ENCODE data around the gene CTNNBL1. TPM values are rescaled to one million over a fixed set of nuclear protein-coding genes. Genes with fewer than 3 reads are reported as not detected.

CTNNBL1 gene
- total RNA-seq, 1 donor from 2014 or later, result 58.0 TPM

DNA sequence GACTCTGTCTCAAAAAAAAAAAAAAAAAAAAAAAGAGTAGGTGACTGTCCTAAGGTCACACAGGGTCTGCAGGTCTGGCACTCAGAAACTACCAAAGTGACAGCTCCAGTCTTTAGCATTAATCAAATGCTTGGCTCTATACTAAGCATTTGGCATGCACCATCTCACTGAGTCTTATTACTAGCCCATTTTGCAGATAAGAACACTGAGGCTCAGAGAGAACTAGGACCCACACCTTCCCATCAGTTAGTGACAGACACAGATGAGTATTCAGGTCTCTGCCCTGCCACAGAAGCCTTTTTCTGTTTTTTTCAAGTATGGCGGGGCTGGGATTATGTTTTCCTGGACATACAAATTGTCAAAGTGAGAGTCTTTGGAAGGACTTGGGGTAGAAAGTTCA, 186.0 kb downstream of the CTNNBL1 start:
- Mint-ChIP-seq H3K27me3 (ENCODE audit: unreplicated experiment) (peaks cover 19% of the 10 kb centered on the region), H3K27ac (ENCODE audit: unreplicated experiment) (peak overlapping the region; percentile 73), H3K4me1 (ENCODE audit: low read depth, unreplicated experiment) (peaks cover 47% of the 10 kb centered on the region), H3K36me3 (ENCODE audit: unreplicated experiment) (peaks cover 4% of the 10 kb centered on the region), H3K4me3 (ENCODE audit: unreplicated experiment) (no peak overlapping the region), H3K9me3 (ENCODE audit: unreplicated experiment) (peaks cover 18% of the 10 kb centered on the region)
- TF ChIP-seq, protein P1, sequence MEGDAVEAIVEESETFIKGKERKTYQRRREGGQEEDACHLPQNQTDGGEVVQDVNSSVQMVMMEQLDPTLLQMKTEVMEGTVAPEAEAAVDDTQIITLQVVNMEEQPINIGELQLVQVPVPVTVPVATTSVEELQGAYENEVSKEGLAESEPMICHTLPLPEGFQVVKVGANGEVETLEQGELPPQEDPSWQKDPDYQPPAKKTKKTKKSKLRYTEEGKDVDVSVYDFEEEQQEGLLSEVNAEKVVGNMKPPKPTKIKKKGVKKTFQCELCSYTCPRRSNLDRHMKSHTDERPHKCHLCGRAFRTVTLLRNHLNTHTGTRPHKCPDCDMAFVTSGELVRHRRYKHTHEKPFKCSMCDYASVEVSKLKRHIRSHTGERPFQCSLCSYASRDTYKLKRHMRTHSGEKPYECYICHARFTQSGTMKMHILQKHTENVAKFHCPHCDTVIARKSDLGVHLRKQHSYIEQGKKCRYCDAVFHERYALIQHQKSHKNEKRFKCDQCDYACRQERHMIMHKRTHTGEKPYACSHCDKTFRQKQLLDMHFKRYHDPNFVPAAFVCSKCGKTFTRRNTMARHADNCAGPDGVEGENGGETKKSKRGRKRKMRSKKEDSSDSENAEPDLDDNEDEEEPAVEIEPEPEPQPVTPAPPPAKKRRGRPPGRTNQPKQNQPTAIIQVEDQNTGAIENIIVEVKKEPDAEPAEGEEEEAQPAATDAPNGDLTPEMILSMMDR (IDR thresholded peaks at IDR 0.05; ENCODE audit: partially characterized antibody, unreplicated experiment), result no peak
- no peak for DNase-seq

DNA sequence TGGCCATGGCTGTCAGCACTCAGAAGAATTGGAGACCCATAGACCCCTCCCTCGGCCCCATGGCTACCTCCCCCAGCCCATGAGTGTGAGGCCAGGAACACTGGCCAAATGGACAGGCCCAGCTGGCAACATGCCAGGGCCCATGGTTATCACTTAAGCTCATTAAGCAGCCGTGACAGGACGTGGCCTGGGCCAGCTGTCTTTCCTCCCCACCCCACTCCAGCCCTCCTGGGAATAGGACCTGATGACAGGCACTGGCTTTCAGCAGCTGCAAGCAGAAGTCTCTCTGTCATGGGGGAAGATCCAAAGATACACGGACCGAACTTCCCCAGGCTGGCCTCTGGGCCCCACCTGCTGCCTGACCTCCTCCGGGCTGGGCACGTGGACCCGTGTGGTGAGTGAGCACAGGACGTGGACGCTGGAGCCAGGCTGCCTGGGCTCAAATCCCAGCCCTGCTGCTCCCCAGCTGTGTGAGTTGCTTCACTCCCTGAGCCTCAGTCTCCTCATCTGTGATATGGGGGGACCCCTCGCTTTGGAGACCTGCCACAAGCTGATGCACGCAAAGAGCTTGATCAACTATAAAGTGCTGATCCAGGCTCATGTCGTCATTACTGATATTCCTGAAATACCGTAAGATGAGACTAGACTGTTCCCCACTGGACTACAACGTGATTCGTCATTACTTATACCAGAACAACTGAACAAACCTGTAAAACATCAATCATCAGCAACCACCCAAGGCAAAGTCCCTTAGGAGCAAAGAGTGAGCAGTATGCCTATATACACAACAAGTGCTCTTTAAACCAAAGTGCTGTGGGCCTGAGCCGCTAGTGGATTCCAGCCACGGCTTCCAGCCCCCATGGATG, 187.1 kb downstream of the CTNNBL1 start:
- Mint-ChIP-seq H3K4me1 (ENCODE audit: low read depth, unreplicated experiment) (peaks cover 42% of the 10 kb centered on the region), H3K36me3 (ENCODE audit: unreplicated experiment) (peaks cover 4% of the 10 kb centered on the region), H3K27me3 (ENCODE audit: unreplicated experiment) (peaks cover 15% of the 10 kb centered on the region), H3K27ac (ENCODE audit: unreplicated experiment) (peak overlapping the region; percentile 88), H3K9me3 (ENCODE audit: unreplicated experiment) (peaks cover 18% of the 10 kb centered on the region), H3K4me3 (ENCODE audit: unreplicated experiment) (peak overlapping the region; percentile 13)
- peak; percentile 95 for DNase-seq
- TF ChIP-seq, protein P1 (IDR thresholded peaks at IDR 0.05; ENCODE audit: partially characterized antibody, unreplicated experiment), result no peak

DNA sequence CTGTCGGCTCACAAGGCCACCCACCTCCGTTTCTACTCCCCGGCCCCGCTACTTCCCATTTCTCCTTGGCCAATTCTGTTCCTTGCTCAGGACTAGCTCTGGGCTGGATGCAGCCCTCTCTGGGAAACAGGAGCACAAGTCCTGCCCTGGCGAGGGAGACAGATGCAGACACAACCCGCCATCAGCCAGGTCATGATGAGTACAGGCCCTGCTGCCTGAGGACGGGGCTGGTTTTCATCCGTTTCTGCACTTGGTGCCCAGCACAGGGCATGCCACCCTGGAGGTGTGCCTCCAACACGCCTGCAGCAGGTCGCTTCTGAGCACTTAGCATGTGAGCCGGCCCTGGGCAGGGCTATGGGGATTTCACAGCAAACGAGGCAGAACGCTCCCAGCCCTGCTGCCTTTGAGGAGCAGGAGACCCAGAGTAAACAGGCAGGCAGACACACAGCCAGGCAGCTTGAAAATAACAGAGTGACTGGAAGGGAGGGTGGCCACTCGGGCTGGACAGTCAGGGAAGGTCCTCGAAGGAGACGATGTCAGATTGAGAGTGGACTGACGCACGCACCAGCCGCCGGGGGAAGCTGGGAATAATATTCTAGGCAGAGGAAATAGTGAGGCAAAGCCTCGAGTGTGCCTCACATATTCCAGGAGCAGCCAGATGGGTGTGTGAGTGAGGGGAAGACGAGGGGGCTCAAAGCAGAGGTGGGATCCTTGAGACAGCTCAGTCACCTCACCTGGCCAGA, 187.9 kb downstream of the CTNNBL1 start:
- TF ChIP-seq, protein P1 (IDR thresholded peaks at IDR 0.05; ENCODE audit: partially characterized antibody, unreplicated experiment), result no peak
- peaks cover 38% of the 10 kb centered on the region for H3K4me1 Mint-ChIP-seq (ENCODE audit: low read depth, unreplicated experiment)
- H3K4me3 Mint-ChIP-seq (ENCODE audit: unreplicated experiment), result peak overlapping the region; percentile 27
- peaks cover 14% of the 10 kb centered on the region for H3K9me3 Mint-ChIP-seq (ENCODE audit: unreplicated experiment)
- peaks cover 13% of the 10 kb centered on the region for H3K27me3 Mint-ChIP-seq (ENCODE audit: unreplicated experiment)
- no peaks in the 10 kb centered on the region for H3K36me3 Mint-ChIP-seq (ENCODE audit: unreplicated experiment)
- peak overlapping the region; percentile 88 for H3K27ac Mint-ChIP-seq (ENCODE audit: unreplicated experiment)
- DNase-seq, result no peak

DNA sequence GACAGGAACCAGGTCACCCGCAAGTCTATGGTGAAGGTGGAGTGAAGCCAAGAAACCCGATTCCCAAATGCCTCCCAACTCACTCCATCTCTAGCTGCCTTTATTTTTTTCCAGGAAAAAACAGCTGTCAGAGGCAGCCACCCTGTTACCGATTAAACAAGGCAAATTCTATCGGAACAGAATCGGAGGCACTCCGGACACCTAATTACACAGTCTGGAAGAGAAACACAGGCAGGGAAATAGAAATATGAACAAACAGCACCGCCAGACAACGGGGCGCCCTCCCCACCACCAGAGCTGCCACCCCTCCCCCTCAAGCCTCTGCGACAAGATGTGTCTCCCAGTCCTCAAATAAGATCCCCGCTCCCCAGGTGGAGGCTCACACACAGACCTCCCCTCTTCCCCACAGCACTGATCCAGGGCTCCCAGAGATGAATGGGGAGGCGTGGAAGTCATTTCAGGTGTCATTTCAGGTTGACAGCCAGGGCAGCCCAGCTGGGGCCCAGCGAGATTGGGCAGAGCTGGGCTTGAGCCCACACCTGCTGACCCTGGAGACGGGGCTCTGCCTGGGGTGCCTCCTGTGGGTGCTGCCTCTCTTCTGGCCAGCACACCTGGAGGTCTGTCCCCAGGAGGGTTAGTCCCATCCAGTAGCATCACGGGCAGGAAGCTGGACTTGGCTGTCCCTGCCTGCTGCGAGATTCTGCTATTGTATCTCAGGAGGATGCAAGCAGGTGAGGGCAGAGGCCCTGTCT, 189.3 kb downstream of the CTNNBL1 start:
- TF ChIP-seq, protein P1 (IDR thresholded peaks at IDR 0.05; ENCODE audit: partially characterized antibody, unreplicated experiment), result no peak
- DNase-seq, result no peak
- Mint-ChIP-seq H3K36me3 (ENCODE audit: unreplicated experiment) (no peaks in the 10 kb centered on the region), H3K27me3 (ENCODE audit: unreplicated experiment) (peaks cover 17% of the 10 kb centered on the region), H3K27ac (ENCODE audit: unreplicated experiment) (peak overlapping the region; percentile 5), H3K4me3 (ENCODE audit: unreplicated experiment) (no peak overlapping the region), H3K9me3 (ENCODE audit: unreplicated experiment) (peaks cover 16% of the 10 kb centered on the region), H3K4me1 (ENCODE audit: low read depth, unreplicated experiment) (peaks cover 39% of the 10 kb centered on the region)

All from glutamatergic neuron (in vitro differentiated cells).